Mesangial cell (primary cell): ENCODE data around the gene OTOR. TPM values are rescaled to one million over a fixed set of nuclear protein-coding genes. Genes with fewer than 3 reads are reported as not detected.

Experiments used
- total RNA-seq: library from RNA; depleted of rRNA; stranded (reverse); fragments of >200 nt; gene quantifications from 2 replicates; pipeline ENCODE4 v1.2.3, GENCODE V29; 2015

Gene OTOR
- not detected in 2 replicates for total RNA-seq

GRCh38 chr20:16748308-16748900, at the start of gene OTOR:
TSS of gene OTOR (plus strand) at chr20:16748358. CDS start at chr20:16748402, 44 bp downstream.

GRCh38 chr20:16729565-16730460, 18.3 kb upstream of the OTOR start, which contains the start of gene SNRPB2:
TSS of gene SNRPB2 (plus strand) at chr20:16730026. CDS start at chr20:16731703, 1,677 bp downstream.

Other genes starting within 250 kb of the OTOR start
- gene KIF16B, start 174.9 kb upstream of the OTOR start, total RNA-seq, result 3.1 and 5.1 TPM in 2 replicates
- gene SNRPB2, start 18.3 kb upstream of the OTOR start, total RNA-seq, result 21.0 and 39.8 TPM in 2 replicates